Liver (tissue), 9 donors: ENCODE results near the gene CFAP57. TPM values are rescaled to one million over a fixed set of nuclear protein-coding genes. Genes with fewer than 3 reads are reported as not detected.

Experiments used
- DNase-seq: peaks from one replicate; pipeline ENCODE4 v3.0.0-alpha.2; 2017; ENCODE audit warnings: low spot score
- H3K27ac ChIP-seq, 2 donors: one replicate each; pipeline ENCODE4 v1.7.0; 2013; ENCODE audit warnings: inconsistent platforms in 2 of 2, low read length in 2 of 2, control low read depth in 1 of 2, low read depth in 1 of 2, mild to moderate bottlenecking in 1 of 2
- H3K27me3 ChIP-seq, 4 donors: one replicate each; pipeline versions ENCODE4 v1.6.1 to v1.7.0; 2013; ENCODE audit warnings: low read length in 3 of 4, inconsistent platforms in 1 of 4, mild to moderate bottlenecking in 1 of 4, moderate library complexity in 1 of 4; ENCODE audit not compliant: control insufficient read depth in 4 of 4, insufficient read depth in 4 of 4
- H3K36me3 ChIP-seq, 4 donors: one replicate each; pipeline versions ENCODE4 v1.6.1 to v1.7.0; 2013; ENCODE audit warnings: low read length in 3 of 4, mild to moderate bottlenecking in 3 of 4, low read depth in 1 of 4, moderate library complexity in 1 of 4; ENCODE audit not compliant: control insufficient read depth in 4 of 4, insufficient read depth in 3 of 4
- H3K4me1 ChIP-seq, 4 donors: one replicate each; pipeline versions ENCODE4 v1.6.1 to v1.7.0; 2013; ENCODE audit warnings: low read length in 3 of 4, mild to moderate bottlenecking in 3 of 4, moderate library complexity in 1 of 4; ENCODE audit not compliant: control insufficient read depth in 4 of 4, insufficient read depth in 4 of 4
- H3K4me3 ChIP-seq, 3 donors: one replicate each; pipeline versions ENCODE4 v1.6.1 to v1.7.0; 2013; ENCODE audit warnings: low read length in 3 of 3, control low read depth in 1 of 3, low read depth in 1 of 3, mild to moderate bottlenecking in 1 of 3
- H3K9ac ChIP-seq, 2 donors: one replicate each; pipeline ENCODE4 v1.7.0; 2013; ENCODE audit warnings: low read length in 2 of 2, mild to moderate bottlenecking in 2 of 2, moderate library complexity in 2 of 2, control low read depth in 1 of 2, low read depth in 1 of 2
- H3K9me3 ChIP-seq, 4 donors: one replicate each; pipeline versions ENCODE4 v1.6.1 to v1.7.0; 2013; ENCODE audit warnings: low read length in 3 of 4; ENCODE audit not compliant: control insufficient read depth in 4 of 4
- ATF3 ChIP-seq: IDR thresholded peaks from 2 replicates; pipeline ENCODE4 v1.6.1; 2016; ENCODE audit warnings: antibody characterized with exemption
- EGR1 ChIP-seq, 2 donors: IDR thresholded peaks; 2 replicates each; pipeline ENCODE4 v1.6.1; 2016 to 2018; ENCODE audit warnings: antibody characterized with exemption in 2 of 2, low read depth in 2 of 2
- FOXA1 ChIP-seq: IDR thresholded peaks from 2 replicates; pipeline ENCODE4 v1.6.1; 2016; ENCODE audit warnings: antibody characterized with exemption
- FOXA2 ChIP-seq: IDR thresholded peaks from 2 replicates; pipeline ENCODE4 v1.6.1; 2016; ENCODE audit warnings: antibody characterized with exemption
- GABPA ChIP-seq, 2 donors: IDR thresholded peaks in 1 of 2; conservative IDR thresholded peaks in 1 of 2; 2 replicates each; pipeline ENCODE4 v1.6.1; 2016; ENCODE audit warnings: antibody characterized with exemption in 2 of 2, mild to moderate bottlenecking in 1 of 2, moderate library complexity in 1 of 2
- HNF4A ChIP-seq, 2 donors: conservative IDR thresholded peaks; 2 replicates each; pipeline ENCODE4 v1.6.1; 2016; ENCODE audit warnings: antibody characterized with exemption in 2 of 2, mild to moderate bottlenecking in 2 of 2
- HNF4G ChIP-seq: IDR thresholded peaks from 2 replicates; pipeline ENCODE4 v1.6.1; 2016; ENCODE audit warnings: antibody characterized with exemption
- JUND ChIP-seq, 2 donors: IDR thresholded peaks; 2 replicates each; pipeline ENCODE4 v1.6.1; 2016; ENCODE audit warnings: antibody characterized with exemption in 2 of 2
- NR2F2 ChIP-seq: IDR thresholded peaks from 2 replicates; pipeline ENCODE4 v1.6.1; 2016; ENCODE audit warnings: antibody characterized with exemption
- RAD21 ChIP-seq, 2 donors: IDR thresholded peaks; 2 replicates each; pipeline ENCODE4 v1.6.1; 2016; ENCODE audit warnings: antibody characterized with exemption in 2 of 2, mild to moderate bottlenecking in 2 of 2
- REST ChIP-seq: IDR thresholded peaks from 2 replicates; pipeline ENCODE4 v1.6.1; 2016; ENCODE audit warnings: antibody characterized with exemption, mild to moderate bottlenecking
- RXRA ChIP-seq, 2 donors: IDR thresholded peaks; 2 replicates each; pipeline ENCODE4 v1.6.1; 2017 to 2018; ENCODE audit warnings: antibody characterized with exemption in 2 of 2, mild to moderate bottlenecking in 1 of 2
- SP1 ChIP-seq: IDR thresholded peaks from 2 replicates; pipeline ENCODE4 v1.6.1; 2018; ENCODE audit warnings: antibody characterized with exemption, mild to moderate bottlenecking
- TAF1 ChIP-seq: conservative IDR thresholded peaks from 2 replicates; pipeline ENCODE4 v1.6.1; 2016; ENCODE audit warnings: antibody characterized with exemption, mild to moderate bottlenecking
- YY1 ChIP-seq: IDR thresholded peaks from 2 replicates; pipeline ENCODE4 v1.6.1; 2016; ENCODE audit warnings: antibody characterized with exemption, mild to moderate bottlenecking
- WGBS: extraction: QIAGEN DNeasy Blood & Tissue Kit; methylation state at CpG from one replicate; pipeline ENCODE4 v1.1.7; 2013; 5-methylcytosine and 5-hydroxymethylcytosine counted together
- polyA plus RNA-seq, 2 donors: library from polyadenylated mRNA; stranded (reverse) in 1 of 2; unstranded in 1 of 2; fragments of 200-250 nt in 1 of 2; fragments of >200 nt in 1 of 2; fragmentation: Nextera tagmentation in 1 of 2; extraction: Ambion mirVana in 1 of 2; gene quantifications; one replicate each; pipeline versions ENCODE4 v1.2.1 to v1.2.3, GENCODE V29; 2013 to 2015
- total RNA-seq, 2 donors: library from RNA; depleted of rRNA; stranded (reverse); fragments of >200 nt; gene quantifications; one replicate each; pipeline ENCODE4 v1.2.3, GENCODE V29; 2014
- TF ChIP-seq, protein P1 (sequence below): fragments of 150-350 bp; IDR thresholded peaks from 2 replicates; pipeline ENCODE4 v1.5.1; 2017; ENCODE audit warnings: improper control_type of control experiment, low read depth, low read length; ENCODE audit not compliant: missing input control
- TF ChIP-seq, protein P2 (sequence below): IDR thresholded peaks from 2 replicates; pipeline ENCODE4 v1.6.1; 2016; ENCODE audit warnings: antibody characterized with exemption
- TF ChIP-seq, protein P3 (sequence below): IDR thresholded peaks from 2 replicates; pipeline ENCODE4 v1.6.1; 2016; ENCODE audit warnings: antibody characterized with exemption
- donor health status: healthy.
- donor health status: healthy.
- donor health status: healthy.
- donor health status: healthy.
- donor health status: healthy.

Gene CFAP57
- total and polyA plus RNA-seq, 4 donors = under 0.01 to 14.5 (median 0.10) TPM

- Histone ChIP-seq H3K9ac (no peak overlapping the region), H3K4me3 (no peak overlapping the region), H3K36me3 (peaks cover 0 to 7% (median 1%) of the 10 kb centered on the region in 4 donors), H3K4me1 (peaks cover 0 to 22% (median 4%) of the 10 kb centered on the region in 4 donors), H3K9me3 (no peaks in the 10 kb centered on the region), H3K27ac (no peak overlapping the region), H3K27me3 (no peaks in the 10 kb centered on the region)
- no peak for TF ChIP-seq YY1
- TF ChIP-seq HNF4G = no peak
- no peak for TF ChIP-seq SP1
- no peak for TF ChIP-seq RXRA (IDR thresholded peaks at IDR 0.05)
- TF ChIP-seq REST = no peak
- TF ChIP-seq HNF4A (conservative IDR thresholded peaks at IDR 0.05) = no peak
- no peak for TF ChIP-seq FOXA1
- TF ChIP-seq, protein P1, sequence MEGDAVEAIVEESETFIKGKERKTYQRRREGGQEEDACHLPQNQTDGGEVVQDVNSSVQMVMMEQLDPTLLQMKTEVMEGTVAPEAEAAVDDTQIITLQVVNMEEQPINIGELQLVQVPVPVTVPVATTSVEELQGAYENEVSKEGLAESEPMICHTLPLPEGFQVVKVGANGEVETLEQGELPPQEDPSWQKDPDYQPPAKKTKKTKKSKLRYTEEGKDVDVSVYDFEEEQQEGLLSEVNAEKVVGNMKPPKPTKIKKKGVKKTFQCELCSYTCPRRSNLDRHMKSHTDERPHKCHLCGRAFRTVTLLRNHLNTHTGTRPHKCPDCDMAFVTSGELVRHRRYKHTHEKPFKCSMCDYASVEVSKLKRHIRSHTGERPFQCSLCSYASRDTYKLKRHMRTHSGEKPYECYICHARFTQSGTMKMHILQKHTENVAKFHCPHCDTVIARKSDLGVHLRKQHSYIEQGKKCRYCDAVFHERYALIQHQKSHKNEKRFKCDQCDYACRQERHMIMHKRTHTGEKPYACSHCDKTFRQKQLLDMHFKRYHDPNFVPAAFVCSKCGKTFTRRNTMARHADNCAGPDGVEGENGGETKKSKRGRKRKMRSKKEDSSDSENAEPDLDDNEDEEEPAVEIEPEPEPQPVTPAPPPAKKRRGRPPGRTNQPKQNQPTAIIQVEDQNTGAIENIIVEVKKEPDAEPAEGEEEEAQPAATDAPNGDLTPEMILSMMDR = no peak
- no peak for TF ChIP-seq ATF3
- no peak for TF ChIP-seq NR2F2
- no peak for TF ChIP-seq EGR1 (IDR thresholded peaks at IDR 0.05; ENCODE audit: low read depth in 2 of 2)
- TF ChIP-seq GABPA (IDR thresholded peaks at IDR 0.05 in 1 of 2, conservative IDR thresholded peaks at IDR 0.05 in 1 of 2) = no peak
- no peak for TF ChIP-seq TAF1
- TF ChIP-seq RAD21 (IDR thresholded peaks at IDR 0.05) = no peak
- TF ChIP-seq, protein P2, sequence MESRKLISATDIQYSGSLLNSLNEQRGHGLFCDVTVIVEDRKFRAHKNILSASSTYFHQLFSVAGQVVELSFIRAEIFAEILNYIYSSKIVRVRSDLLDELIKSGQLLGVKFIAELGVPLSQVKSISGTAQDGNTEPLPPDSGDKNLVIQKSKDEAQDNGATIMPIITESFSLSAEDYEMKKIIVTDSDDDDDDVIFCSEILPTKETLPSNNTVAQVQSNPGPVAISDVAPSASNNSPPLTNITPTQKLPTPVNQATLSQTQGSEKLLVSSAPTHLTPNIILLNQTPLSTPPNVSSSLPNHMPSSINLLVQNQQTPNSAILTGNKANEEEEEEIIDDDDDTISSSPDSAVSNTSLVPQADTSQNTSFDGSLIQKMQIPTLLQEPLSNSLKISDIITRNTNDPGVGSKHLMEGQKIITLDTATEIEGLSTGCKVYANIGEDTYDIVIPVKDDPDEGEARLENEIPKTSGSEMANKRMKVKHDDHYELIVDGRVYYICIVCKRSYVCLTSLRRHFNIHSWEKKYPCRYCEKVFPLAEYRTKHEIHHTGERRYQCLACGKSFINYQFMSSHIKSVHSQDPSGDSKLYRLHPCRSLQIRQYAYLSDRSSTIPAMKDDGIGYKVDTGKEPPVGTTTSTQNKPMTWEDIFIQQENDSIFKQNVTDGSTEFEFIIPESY = no peak
- TF ChIP-seq FOXA2 = no peak
- no peak for TF ChIP-seq JUND (IDR thresholded peaks at IDR 0.05)
- TF ChIP-seq, protein P3, sequence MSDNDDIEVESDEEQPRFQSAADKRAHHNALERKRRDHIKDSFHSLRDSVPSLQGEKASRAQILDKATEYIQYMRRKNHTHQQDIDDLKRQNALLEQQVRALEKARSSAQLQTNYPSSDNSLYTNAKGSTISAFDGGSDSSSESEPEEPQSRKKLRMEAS = no peak
- DNase-seq = no peak
- WGBS = 93% methylated on average over 9 of the region's 9 CpGs
These were observed 50.7 kb downstream of the CFAP57 start for GRCh38 chr1:43222879-43223278.
